T-helper 22 cell (primary cell): ENCODE data around the gene ATG7.
"Not testable (repeated sequence)": the region's sequence is repeated elsewhere in the genome, so short reads cannot be mapped to it uniquely, and the experiment has no call there.

Experiments used
- DNase-seq: peaks from one replicate; pipeline ENCODE4 v3.0.0-alpha.2; 2020; ENCODE audit warnings: low read depth

ATG7 gene

GRCh38 chr3:11592445-11593298 lies 320.5 kb downstream of the ATG7 start:
- DNase-seq = no peak

GRCh38 chr3:11593318-11594034 lies 321.3 kb downstream of the ATG7 start:
- no peak for DNase-seq

GRCh38 chr3:11595024-11595423 lies 322.8 kb downstream of the ATG7 start:
- DNase-seq = not testable (repeated sequence)

- DNase-seq = no peak
Observed at GRCh38 chr3:11596387-11596786, 324.2 kb downstream of the ATG7 start.

GRCh38 chr3:11600501-11601282 lies 328.5 kb downstream of the ATG7 start:
- no peak for DNase-seq

GRCh38 chr3:11601446-11602238 lies 329.4 kb downstream of the ATG7 start:
- no peak for DNase-seq

- DNase-seq = no peak
Observed at GRCh38 chr3:11602239-11602840, 330.1 kb downstream of the ATG7 start.

GRCh38 chr3:11602886-11603527 lies 330.8 kb downstream of the ATG7 start:
- no peak for DNase-seq

- DNase-seq = no peak
Observed at GRCh38 chr3:11603628-11604027, 331.4 kb downstream of the ATG7 start.

- DNase-seq = no peak
Observed at GRCh38 chr3:11604139-11604892, 332.1 kb downstream of the ATG7 start.

- no peak for DNase-seq
Observed at GRCh38 chr3:11605398-11605797, 333.2 kb downstream of the ATG7 start.

- no peak for DNase-seq
Observed at GRCh38 chr3:11606090-11606784, 334.0 kb downstream of the ATG7 start.

- DNase-seq = no peak
Observed at GRCh38 chr3:11606865-11607440, 334.8 kb downstream of the ATG7 start.
